Heart right ventricle (tissue), 16 donors: ENCODE results near the gene SERPINA1. TPM values are rescaled to one million over a fixed set of nuclear protein-coding genes. Genes with fewer than 3 reads are reported as not detected.

Source experiments
- ATAC-seq, 8 donors: fragments of 200-7000 bp; cut with Tn5 transposase; one replicate each; pipeline ENCODE4 v1.9.1; 2020; ENCODE audit warnings: mild to moderate bottlenecking in 8 of 8, moderate library complexity in 8 of 8, moderate number of reproducible peaks in 1 of 8
- DNase-seq, 2 donors: peaks; one replicate each; pipeline ENCODE4 v3.0.0-alpha.2; 2020
- H3K27ac ChIP-seq, 10 donors: fragments of 200-600 bp; sonication (generic) in 2 of 10; one replicate each; pipeline versions ENCODE4 v1.5.0 to v1.8.0; 2020 to 2022; ENCODE audit warnings: mild to moderate bottlenecking in 3 of 10
- H3K27me3 ChIP-seq, 7 donors: fragments of 200-600 bp; one replicate each; pipeline ENCODE4 v1.8.0; 2021 to 2022; ENCODE audit warnings: mild to moderate bottlenecking in 2 of 7
- H3K36me3 ChIP-seq, 9 donors: fragments of 200-600 bp; sonication (generic) in 1 of 9; one replicate each; pipeline versions ENCODE4 v1.5.0 to v1.8.0; 2020 to 2022; ENCODE audit warnings: mild to moderate bottlenecking in 2 of 9
- H3K4me1 ChIP-seq, 9 donors: fragments of 200-600 bp; sonication (generic) in 1 of 9; one replicate each; pipeline versions ENCODE4 v1.5.0 to v1.8.0; 2020 to 2022; ENCODE audit warnings: mild to moderate bottlenecking in 4 of 9
- H3K4me3 ChIP-seq, 10 donors: fragments of 200-600 bp; sonication (generic) in 2 of 10; one replicate each; pipeline versions ENCODE4 v1.5.0 to v1.8.0; 2020 to 2022; ENCODE audit warnings: mild to moderate bottlenecking in 7 of 10, moderate library complexity in 2 of 10
- H3K9me3 ChIP-seq, 11 donors: fragments of 200-600 bp in 10 of 11; sonication (generic) in 2 of 11; one replicate each; pipeline versions ENCODE4 v1.5.0 to v1.8.0; 2013 to 2022; ENCODE audit warnings: mild to moderate bottlenecking in 2 of 11, control low read depth in 1 of 11, moderate library complexity in 1 of 11
- CTCF ChIP-seq, 9 donors: fragments of 200-600 bp; sonication (generic) in 2 of 9; IDR thresholded peaks; one replicate each; pipeline versions ENCODE4 v1.5.0 to v1.8.0; 2021 to 2022; ENCODE audit warnings: antibody characterized with exemption in 9 of 9, mild to moderate bottlenecking in 5 of 9, moderate library complexity in 1 of 9
- WGBS, 2 donors: extraction: QIAGEN DNeasy Blood & Tissue Kit; methylation state at CpG; one replicate each; pipeline ENCODE4 v1.1.7; 2013; ENCODE audit warnings: inconsistent platforms in 1 of 2; 5-methylcytosine and 5-hydroxymethylcytosine counted together
- intact Hi-C, 10 donors: fragments of 100-400 bp; cut with DNase I; formaldehyde crosslinking; loops; one replicate each; pipeline versions ENCODE4 v1.11.1 to v1.14.2; 2022
- polyA plus RNA-seq, 2 donors: library from polyadenylated mRNA; stranded (reverse); fragments of 200-250 nt; gene quantifications; one replicate each; pipeline ENCODE4 v1.2.3, GENCODE V29; 2013
- total RNA-seq, 10 donors: library from RNA; stranded (reverse); fragmentation: NEBNext Ultra II Directional in 3 of 10; extraction: Animal tissue kit (Norgen Biotek cat#: 25700) in 3 of 10; gene quantifications; one replicate each; pipeline versions ENCODE4 v1.2.1 to v1.2.4, GENCODE V29; 2021 to 2023
- donor health status: Arrhythmogenic right ventricular cardiomyopathy.
- donor health status: ischemic (EF 13 %, LVEDD 7.1; RV severe dilation, severe dysfunction).
- donor health status: healthy with polysubstance abuse.
- donor health status: DM: no; HTN: yes; CAD: no.
- donor health status: DM: no; HTN: no; CAD: no.
- donor health status: ischemic (EF 25% LVEDD 6.9; RV normal size, moderate dysfunction).
- donor health status: ischemic (EF 25% LVEDD 5.7; RV mildly dilated, moderate dysfunction).
- donor health status: healthy.
- donor health status: DM: yes; HTN: yes; CAD: no.
- donor health status: Ischemic cardiomyopathy.
- donor health status: ischemic (EF 35%, LVEDD 5.7; RV mildly dilated, moderate dysfunction).
- donor health status: nonischemic (EF 11% LVEDD 7.7; RV severe dilation, severe dysfunction).
- donor health status: DM: yes; HTN: yes; CAD: no.
- donor health status: PGD.
- donor health status: ischemic (EF 29% LVEDD 5.4; RV normal size, mild dysfunction).
- donor health status: nonischemic (EF 23%, LVEDD 6.1; RV moderate dilation, normal function).

The SERPINA1 gene
- total and polyA plus RNA-seq, 12 donors = 1.1 to 38.3 (median 3.8) TPM

DNA sequence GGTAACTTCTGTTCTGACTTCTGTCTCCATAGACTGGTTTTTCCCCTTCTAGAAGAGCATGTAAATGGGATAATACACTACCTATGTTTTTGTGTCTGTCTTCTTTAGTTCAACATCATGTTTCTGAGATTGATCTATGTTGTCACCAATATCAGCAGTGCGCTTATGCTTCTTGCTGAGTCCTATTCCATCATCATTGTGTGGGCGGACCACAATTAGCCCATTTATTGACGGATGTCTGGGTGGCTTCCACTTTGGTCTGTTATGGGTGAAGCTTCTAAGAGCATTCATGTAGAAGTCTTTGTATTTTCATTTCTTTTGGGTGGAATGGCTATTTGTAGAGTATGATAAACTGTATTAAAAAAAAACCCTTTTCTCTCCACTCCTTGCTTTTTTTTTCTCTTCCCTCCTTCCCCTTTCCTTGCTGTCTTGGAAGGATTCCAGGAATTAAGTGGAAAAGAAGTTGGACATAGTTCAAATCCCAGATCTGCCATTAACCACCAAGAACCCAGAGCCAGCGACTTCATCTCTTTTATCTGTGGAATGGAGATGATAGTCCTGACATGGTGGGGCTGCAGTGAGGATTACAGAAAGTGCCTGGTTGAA lies 7.0 kb upstream of the SERPINA1 start:
- peak overlapping the region in 2 of 10 donors; percentile 19 to 89 for H3K27ac ChIP-seq

GRCh38 chr14:94394581-94395207 lies 6.3 kb upstream of the SERPINA1 start:
- no peak overlapping the region for H3K4me3 ChIP-seq
- H3K27me3 ChIP-seq = peaks cover 0 to 17% (median 6%) of the 10 kb centered on the region in 7 donors
- no peaks in the 10 kb centered on the region for H3K9me3 ChIP-seq
- no peaks in the 10 kb centered on the region for H3K36me3 ChIP-seq
- peak; percentile 35 to 88 (median 60) for ATAC-seq
- DNase-seq = peak; percentile 21 to 27
- H3K4me1 ChIP-seq = peaks cover 0 to 60% (median 0%) of the 10 kb centered on the region in 9 donors
- 57 to 62% methylated on average over 9 of the region's 9 CpGs for WGBS, 2 donors
- TF ChIP-seq CTCF (IDR thresholded peaks at IDR 0.05) = no peak
- peak overlapping the region in 2 of 10 donors; percentile 48 to 89 for H3K27ac ChIP-seq
- intact Hi-C loops = no loop called here

More for the DNA sequence above, 7.0 kb upstream of the SERPINA1 start:
- no peaks in the 10 kb centered on the region for H3K36me3 ChIP-seq
- intact Hi-C loops = no loop called here
- peaks cover 0 to 17% (median 4%) of the 10 kb centered on the region in 7 donors for H3K27me3 ChIP-seq
- no peak for DNase-seq
- 71 to 78% methylated on average over 4 of the region's 4 CpGs for WGBS, 2 donors
- no peaks in the 10 kb centered on the region for H3K9me3 ChIP-seq
- peaks cover 0 to 59% (median 0%) of the 10 kb centered on the region in 9 donors for H3K4me1 ChIP-seq
- H3K4me3 ChIP-seq = no peak overlapping the region
- no peak for TF ChIP-seq CTCF (IDR thresholded peaks at IDR 0.05)
- no peak for ATAC-seq

DNA sequence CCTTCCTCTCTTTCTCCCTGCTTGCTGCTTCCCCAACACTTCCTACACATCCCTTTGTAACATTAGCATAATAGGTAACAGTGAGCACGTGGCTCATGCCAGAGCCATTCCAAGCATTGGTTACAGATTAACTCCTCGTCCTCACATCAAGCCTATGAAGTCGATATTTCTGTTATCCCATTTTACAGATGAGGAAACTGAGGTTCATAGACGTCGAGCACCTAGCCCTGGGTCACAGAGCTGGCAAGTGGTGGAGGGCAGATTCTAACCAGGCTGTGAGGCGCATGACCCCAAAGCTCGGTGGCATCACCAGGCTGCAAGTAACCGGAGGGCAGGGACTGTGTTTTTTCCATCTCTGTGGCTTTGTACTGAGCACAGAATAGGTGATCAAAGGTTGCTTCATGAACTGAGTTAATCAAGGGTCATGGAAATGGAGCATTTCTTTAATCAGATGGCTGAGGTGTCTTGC lies 5.7 kb upstream of the SERPINA1 start:
- DNase-seq = no peak
- TF ChIP-seq CTCF (IDR thresholded peaks at IDR 0.05) = no peak
- Histone ChIP-seq H3K36me3 (no peaks in the 10 kb centered on the region), H3K9me3 (no peaks in the 10 kb centered on the region), H3K27me3 (peaks cover 0 to 17% (median 6%) of the 10 kb centered on the region in 7 donors), H3K4me3 (no peak overlapping the region), H3K27ac (peak overlapping the region in 2 of 10 donors; percentile 48 to 89), H3K4me1 (peaks cover 0 to 60% (median 0%) of the 10 kb centered on the region in 9 donors)
- ATAC-seq = no peak
- WGBS, 2 donors = 79 to 84% methylated on average over 8 of the region's 8 CpGs
- intact Hi-C loops = no loop called here

GRCh38 chr14:94393474-94393873 lies 5.1 kb upstream of the SERPINA1 start:
- no peak for DNase-seq

More at GRCh38 chr14:94393474-94393873, 5.1 kb upstream of the SERPINA1 start:
- no peak overlapping the region for H3K4me3 ChIP-seq
- H3K4me1 ChIP-seq = peaks cover 0 to 60% (median 0%) of the 10 kb centered on the region in 9 donors
- H3K27ac ChIP-seq = peak overlapping the region in 3 of 10 donors; percentile 44 to 89 (median 48)
- peaks cover 0 to 17% (median 6%) of the 10 kb centered on the region in 7 donors for H3K27me3 ChIP-seq
- intact Hi-C loops = no loop called here
- no peak for ATAC-seq
- TF ChIP-seq CTCF (IDR thresholded peaks at IDR 0.05) = no peak
- H3K9me3 ChIP-seq = no peaks in the 10 kb centered on the region
- no peaks in the 10 kb centered on the region for H3K36me3 ChIP-seq
- 92 to 93% methylated on average over 10 of the region's 10 CpGs for WGBS, 2 donors
